Activated naive CD8-positive, alpha-beta T cell treated with anti-CD3 and anti-CD28 coated beads, Interleukin-2, amount 10 ng/mL, durations not matched to agents 7 days and 5 days (primary cell): ENCODE measurements around the gene ITPR3. TPM values are rescaled to one million over a fixed set of nuclear protein-coding genes. Genes with fewer than 3 reads are reported as not detected.
"Not testable (repeated sequence)": the region's sequence is repeated elsewhere in the genome, so short reads cannot be mapped to it uniquely, and the experiment has no call there.

ENCODE experiments used
- ATAC-seq: fragments of 150-1000 bp; cut with Tn5 transposase; one replicate; pipeline ENCODE4 v1.10.0; 2021; ENCODE audit warnings: low read depth, moderate library complexity
- POLR2A ChIA-PET: fragments of 350-600 bp; sonication (Branson Sonifier 250); formaldehyde crosslinking; loops from one replicate; lab custom pipeline; 2021; ENCODE audit warnings: antibody characterized with exemption; lab: Charles Lee
- DNase-seq: peaks from one replicate; pipeline ENCODE4 v3.0.0; 2021
- H3K27ac Mint-ChIP-seq: one replicate; pipeline ENCODE4 v1.8.0; 2022; ENCODE audit warnings: mild to moderate bottlenecking, mixed read lengths
- H3K27me3 Mint-ChIP-seq: one replicate; pipeline ENCODE4 v1.8.0; 2022; ENCODE audit warnings: mild to moderate bottlenecking, moderate library complexity, mixed read lengths
- H3K36me3 Mint-ChIP-seq: one replicate; pipeline ENCODE4 v1.8.0; 2021; ENCODE audit warnings: mild to moderate bottlenecking, mixed read lengths
- H3K4me1 Mint-ChIP-seq: one replicate; pipeline ENCODE4 v1.8.0; 2021; ENCODE audit warnings: mixed read lengths
- H3K4me3 Mint-ChIP-seq: one replicate; pipeline ENCODE4 v1.8.0; 2022; ENCODE audit warnings: mild to moderate bottlenecking, moderate library complexity, mixed read lengths
- H3K9me3 Mint-ChIP-seq: one replicate; pipeline ENCODE4 v1.8.0; 2021; ENCODE audit warnings: mixed read lengths
- total RNA-seq, 2 experiments: library from RNA; stranded (reverse); gene quantifications; one replicate each; pipeline ENCODE4 v1.2.3, GENCODE V29; 2021

ITPR3 gene
- total RNA-seq, 2 experiments from 2014 or later = 61.4 to 61.8 TPM

DNA sequence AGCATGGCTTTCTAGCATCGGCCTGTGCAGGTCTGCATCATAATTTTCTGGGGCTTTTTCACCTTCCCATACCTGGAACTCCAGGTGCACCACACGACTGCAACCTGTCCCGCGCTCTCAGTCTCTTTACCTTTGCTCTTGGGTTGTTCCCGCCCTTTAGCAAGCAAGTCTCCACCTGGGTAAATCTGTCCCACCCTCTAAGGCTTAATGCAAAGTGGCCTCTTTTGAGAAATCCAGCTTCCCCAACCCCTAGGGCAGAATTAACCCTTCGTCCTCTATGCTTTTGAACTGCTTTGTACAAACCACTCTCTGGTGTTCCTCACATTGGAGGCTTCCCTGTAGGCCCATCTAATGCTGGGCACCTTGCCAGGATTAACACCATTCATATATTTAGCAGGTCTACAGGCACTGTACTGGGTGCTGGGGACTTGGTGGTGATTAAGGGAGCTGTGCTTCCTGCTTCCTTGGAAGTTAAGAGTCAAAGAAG, 2.8 kb downstream of the ITPR3 start:
- POLR2A ChIA-PET = no interaction called here
- Mint-ChIP-seq H3K27me3 (no peaks in the 10 kb centered on the region), H3K4me1 (peaks cover 46% of the 10 kb centered on the region), H3K9me3 (no peaks in the 10 kb centered on the region), H3K4me3 (peak overlapping the region; percentile 88), H3K36me3 (peaks cover 9% of the 10 kb centered on the region), H3K27ac (no peak overlapping the region)
- ATAC-seq (no peak), DNase-seq (no peak)

DNA sequence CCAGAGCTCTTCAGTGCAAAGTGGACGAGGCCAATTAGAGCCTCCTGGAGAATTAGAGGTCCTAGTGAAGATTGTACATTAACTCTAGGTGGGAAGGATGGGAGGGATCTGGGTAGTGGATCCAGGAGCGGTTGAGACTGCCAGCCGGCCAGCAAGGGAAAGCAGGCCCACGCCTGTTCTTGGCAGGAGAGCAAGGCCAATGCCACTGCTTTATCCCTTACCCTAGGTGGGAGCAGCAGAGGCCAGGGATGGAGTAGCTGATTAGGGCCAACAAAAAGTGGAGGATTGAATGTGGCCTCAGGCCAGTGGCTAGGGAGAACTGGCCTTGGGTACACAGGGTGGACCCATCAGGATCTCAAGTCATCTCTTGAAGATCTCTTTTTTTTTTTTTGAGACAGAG, 3.7 kb downstream of the ITPR3 start:
- H3K9me3 Mint-ChIP-seq = no peaks in the 10 kb centered on the region
- POLR2A ChIA-PET = interaction anchor here (0.7 kb wide), 1 partner anchor 12 kb away, joined by 5 read pairs; no protein-coding TSS in a partner anchor
- H3K4me1 Mint-ChIP-seq = peaks cover 40% of the 10 kb centered on the region
- no peak overlapping the region for H3K27ac Mint-ChIP-seq
- H3K4me3 Mint-ChIP-seq = no peak overlapping the region
- ATAC-seq (no peak), DNase-seq (no peak)
- H3K36me3 Mint-ChIP-seq = peaks cover 9% of the 10 kb centered on the region
- no peaks in the 10 kb centered on the region for H3K27me3 Mint-ChIP-seq

DNA sequence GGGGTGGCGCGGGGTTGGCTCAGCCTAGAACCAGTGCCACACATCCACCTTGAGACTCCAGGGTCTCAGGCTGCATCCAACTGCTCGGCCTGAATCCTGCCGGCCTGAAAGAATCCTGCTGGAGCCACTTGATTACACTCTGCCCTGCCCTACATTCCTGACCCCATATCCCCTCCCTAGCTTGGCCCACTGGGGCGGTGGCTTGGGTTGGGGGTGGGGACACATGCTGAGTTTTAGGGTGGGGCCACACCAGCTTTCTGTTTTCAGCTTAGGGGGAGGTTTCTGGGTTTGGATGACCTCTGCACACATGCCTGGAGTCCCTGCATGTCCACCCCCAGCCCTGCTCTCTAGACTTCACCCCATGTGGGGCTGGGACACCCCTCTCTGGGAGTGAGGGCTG, 6.8 kb downstream of the ITPR3 start:
- Mint-ChIP-seq H3K36me3 (peaks cover 13% of the 10 kb centered on the region), H3K4me1 (peaks cover 47% of the 10 kb centered on the region), H3K27ac (no peak overlapping the region), H3K4me3 (no peak overlapping the region), H3K27me3 (no peaks in the 10 kb centered on the region), H3K9me3 (no peaks in the 10 kb centered on the region)
- POLR2A ChIA-PET = no interaction called here
- no peak for ATAC-seq
- DNase-seq = no peak

DNA sequence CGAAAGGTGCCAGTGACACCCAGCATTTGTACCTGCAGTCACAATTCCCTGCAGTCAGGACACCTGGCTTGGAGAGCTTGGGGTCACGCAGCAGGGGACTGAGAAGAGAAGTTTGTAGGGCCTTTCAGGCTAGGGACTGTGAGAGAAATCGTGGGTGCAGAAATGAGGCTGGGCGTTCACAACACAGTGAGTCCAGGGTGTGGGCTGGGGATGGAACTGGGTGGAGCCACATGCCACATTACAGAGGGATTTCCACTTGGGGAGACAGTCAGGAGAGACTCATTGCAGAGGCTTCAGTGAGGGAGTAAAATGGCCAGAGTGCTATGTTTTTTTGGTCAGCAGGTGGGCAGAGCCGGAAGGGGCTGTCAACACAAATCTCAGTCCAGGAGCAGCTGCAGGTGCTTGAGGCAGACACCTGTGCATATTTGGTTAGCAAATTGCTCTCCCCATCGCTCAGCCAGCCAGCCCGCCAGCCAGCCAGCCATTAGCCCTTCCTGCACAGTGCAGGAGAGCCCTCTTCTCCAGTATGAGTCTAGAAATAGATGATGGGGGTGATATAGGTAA, 7.4 kb downstream of the ITPR3 start:
- DNase-seq (no peak), ATAC-seq (no peak)
- Mint-ChIP-seq H3K27me3 (no peaks in the 10 kb centered on the region), H3K36me3 (peaks cover 14% of the 10 kb centered on the region), H3K27ac (no peak overlapping the region), H3K4me1 (peaks cover 46% of the 10 kb centered on the region), H3K4me3 (no peak overlapping the region), H3K9me3 (no peaks in the 10 kb centered on the region)
- POLR2A ChIA-PET = no interaction called here

DNA sequence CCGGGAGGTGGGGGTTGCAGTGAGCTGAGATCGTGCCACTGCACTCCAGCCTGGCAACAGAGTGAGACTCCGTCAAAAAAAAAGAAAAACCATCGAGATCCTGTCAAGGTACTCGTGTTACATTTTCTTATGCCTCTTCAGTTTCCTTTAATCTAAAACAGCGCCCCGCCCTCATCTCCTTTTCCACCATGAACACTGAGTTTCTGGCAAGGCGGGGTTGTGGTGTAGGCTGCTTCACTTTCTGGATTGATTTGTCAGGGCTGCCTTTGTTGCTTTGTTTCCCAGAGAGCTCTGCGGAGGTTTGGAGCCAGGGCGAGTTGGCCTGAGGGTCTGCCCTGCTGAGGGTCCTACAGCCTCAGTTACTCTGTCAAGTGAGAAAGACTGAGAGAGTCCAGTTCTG, 8.9 kb downstream of the ITPR3 start:
- POLR2A ChIA-PET = interaction anchor here (1.5 kb wide), 1 partner anchor 8 kb away, joined by 3 read pairs; the partner anchor contains the start of gene ITPR3
- no peaks in the 10 kb centered on the region for H3K9me3 Mint-ChIP-seq
- H3K4me1 Mint-ChIP-seq = peaks cover 40% of the 10 kb centered on the region
- no peaks in the 10 kb centered on the region for H3K27me3 Mint-ChIP-seq
- peaks cover 13% of the 10 kb centered on the region for H3K36me3 Mint-ChIP-seq
- DNase-seq (no peak), ATAC-seq (no peak)
- H3K4me3 Mint-ChIP-seq = no peak overlapping the region
- no peak overlapping the region for H3K27ac Mint-ChIP-seq

DNA sequence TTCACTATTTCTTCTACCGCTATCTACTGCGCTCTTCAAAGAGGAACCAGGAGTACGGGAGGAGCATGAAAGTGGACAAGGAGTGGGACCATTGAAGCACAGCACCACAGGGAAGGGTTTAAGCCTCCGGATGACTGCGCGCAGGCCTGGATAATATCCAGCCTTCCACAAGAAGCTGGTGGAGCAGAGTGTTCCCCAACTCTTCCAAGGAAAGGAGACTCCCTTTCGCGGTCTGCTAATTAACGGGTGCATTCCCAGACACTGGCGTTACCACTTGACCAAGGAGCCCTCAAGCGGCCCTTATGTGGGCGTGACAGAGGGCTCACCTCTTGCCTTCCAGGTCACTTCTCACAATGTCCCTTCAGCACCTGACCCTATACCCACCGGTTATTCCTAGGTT, 10.4 kb downstream of the ITPR3 start:
- DNase-seq = not testable (repeated sequence)
- peaks cover 42% of the 10 kb centered on the region for H3K4me1 Mint-ChIP-seq

DNA sequence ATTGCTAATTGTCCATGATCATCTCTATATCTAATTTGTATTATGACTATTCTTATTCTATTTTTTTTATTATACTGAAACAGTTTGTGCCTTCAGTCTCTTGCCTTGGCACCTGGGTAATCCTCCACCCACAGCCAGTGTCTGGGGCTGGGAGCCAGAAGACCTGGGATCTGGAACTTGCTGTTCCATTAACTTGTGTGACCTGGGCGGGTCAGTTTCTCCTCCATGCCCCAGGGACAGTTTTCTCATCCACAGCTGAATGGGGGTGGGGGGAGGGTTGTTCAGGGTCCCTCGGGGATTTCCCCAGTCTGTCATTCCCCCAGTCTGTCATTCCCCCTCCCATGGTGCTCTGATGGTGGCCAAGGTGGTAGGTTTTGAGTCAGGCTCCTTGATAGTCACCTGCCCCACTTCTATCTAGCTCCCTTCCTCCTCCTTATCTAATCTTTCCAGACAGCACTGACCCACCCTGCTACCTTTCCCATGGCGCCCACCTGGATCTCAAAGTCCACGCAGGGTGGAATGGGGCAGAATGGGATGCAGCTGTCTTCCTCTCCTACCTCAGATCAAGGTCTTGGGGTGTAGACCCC, 10.9 kb downstream of the ITPR3 start:
- no peak for DNase-seq
- no peak overlapping the region for H3K4me3 Mint-ChIP-seq
- peaks cover 16% of the 10 kb centered on the region for H3K36me3 Mint-ChIP-seq
- no peaks in the 10 kb centered on the region for H3K27me3 Mint-ChIP-seq
- no peaks in the 10 kb centered on the region for H3K9me3 Mint-ChIP-seq
- H3K27ac Mint-ChIP-seq = no peak overlapping the region
- peaks cover 45% of the 10 kb centered on the region for H3K4me1 Mint-ChIP-seq
- ATAC-seq = no peak
- POLR2A ChIA-PET = interaction anchor here (4.6 kb wide), 1 partner anchor 10 kb away, joined by 25 read pairs; the partner anchor contains the start of gene ITPR3

More for the DNA sequence above, 10.4 kb downstream of the ITPR3 start:
- peaks cover 16% of the 10 kb centered on the region for H3K36me3 Mint-ChIP-seq
- POLR2A ChIA-PET = interaction anchor here (4.6 kb wide), 1 partner anchor 10 kb away, joined by 25 read pairs; the partner anchor contains the start of gene ITPR3
- H3K9me3 Mint-ChIP-seq, H3K27me3 Mint-ChIP-seq, ATAC-seq, H3K4me3 Mint-ChIP-seq, H3K27ac Mint-ChIP-seq: not testable (repeated sequence)

DNA sequence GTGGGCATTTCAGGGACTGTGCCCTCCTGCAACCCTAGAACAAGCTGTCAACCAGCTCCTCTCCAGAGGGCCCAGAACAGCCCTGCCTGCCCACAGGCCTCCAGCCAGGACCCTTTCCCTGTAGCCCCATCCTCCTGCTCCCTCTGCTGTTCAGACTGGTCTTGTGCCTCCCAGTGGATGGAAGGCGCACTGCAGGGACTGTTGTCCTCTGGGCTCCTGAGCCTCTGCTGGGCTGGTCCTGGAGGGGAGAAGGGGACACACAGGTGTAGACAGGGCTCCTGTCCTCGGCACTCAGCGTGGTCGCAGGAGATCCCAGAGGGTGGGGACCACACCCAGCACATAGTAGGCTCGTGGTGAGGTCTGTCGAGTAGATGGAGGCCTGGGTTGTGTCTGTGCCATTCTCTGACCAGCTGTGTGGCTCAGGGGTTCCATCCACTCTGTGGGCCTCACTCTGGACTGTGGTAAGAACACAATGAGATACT, 11.5 kb downstream of the ITPR3 start:
- DNase-seq (peak; percentile 69), ATAC-seq (peak; percentile 41)
- Mint-ChIP-seq H3K4me1 (peaks cover 44% of the 10 kb centered on the region), H3K4me3 (peak overlapping the region; percentile 71), H3K36me3 (peaks cover 16% of the 10 kb centered on the region), H3K27ac (peak overlapping the region; percentile 67), H3K27me3 (no peaks in the 10 kb centered on the region), H3K9me3 (no peaks in the 10 kb centered on the region)
- POLR2A ChIA-PET = interaction anchor here (4.6 kb wide), 1 partner anchor 11 kb away, joined by 25 read pairs; the partner anchor contains the start of gene ITPR3

DNA sequence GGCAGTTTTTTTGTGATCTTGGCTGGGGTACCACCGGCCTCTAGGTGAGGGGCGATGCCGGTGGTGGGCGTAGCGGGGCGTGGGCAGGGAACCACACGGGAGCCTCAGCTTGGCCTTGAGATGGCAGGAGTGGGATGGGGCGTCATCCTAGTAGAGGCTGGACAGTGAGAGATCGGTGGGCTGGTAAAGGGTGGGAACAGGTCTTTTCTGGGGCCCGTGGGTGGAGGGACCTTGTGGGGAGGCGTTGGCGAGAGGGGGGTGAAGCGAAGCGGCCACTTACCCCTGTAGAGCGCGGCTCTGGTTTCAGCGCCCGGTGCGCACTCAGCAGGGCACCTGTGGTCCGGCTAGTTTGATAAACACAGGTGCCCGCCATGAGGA, 12.0 kb downstream of the ITPR3 start:
- H3K27ac Mint-ChIP-seq = peak overlapping the region; percentile 67
- no peaks in the 10 kb centered on the region for H3K9me3 Mint-ChIP-seq
- no peaks in the 10 kb centered on the region for H3K27me3 Mint-ChIP-seq
- ATAC-seq = no peak
- POLR2A ChIA-PET = interaction anchor here (4.6 kb wide), 1 partner anchor 11 kb away, joined by 25 read pairs; the partner anchor contains the start of gene ITPR3
- DNase-seq = no peak
- H3K4me1 Mint-ChIP-seq = peaks cover 45% of the 10 kb centered on the region
- H3K36me3 Mint-ChIP-seq = peaks cover 16% of the 10 kb centered on the region
- peak overlapping the region; percentile 71 for H3K4me3 Mint-ChIP-seq

DNA sequence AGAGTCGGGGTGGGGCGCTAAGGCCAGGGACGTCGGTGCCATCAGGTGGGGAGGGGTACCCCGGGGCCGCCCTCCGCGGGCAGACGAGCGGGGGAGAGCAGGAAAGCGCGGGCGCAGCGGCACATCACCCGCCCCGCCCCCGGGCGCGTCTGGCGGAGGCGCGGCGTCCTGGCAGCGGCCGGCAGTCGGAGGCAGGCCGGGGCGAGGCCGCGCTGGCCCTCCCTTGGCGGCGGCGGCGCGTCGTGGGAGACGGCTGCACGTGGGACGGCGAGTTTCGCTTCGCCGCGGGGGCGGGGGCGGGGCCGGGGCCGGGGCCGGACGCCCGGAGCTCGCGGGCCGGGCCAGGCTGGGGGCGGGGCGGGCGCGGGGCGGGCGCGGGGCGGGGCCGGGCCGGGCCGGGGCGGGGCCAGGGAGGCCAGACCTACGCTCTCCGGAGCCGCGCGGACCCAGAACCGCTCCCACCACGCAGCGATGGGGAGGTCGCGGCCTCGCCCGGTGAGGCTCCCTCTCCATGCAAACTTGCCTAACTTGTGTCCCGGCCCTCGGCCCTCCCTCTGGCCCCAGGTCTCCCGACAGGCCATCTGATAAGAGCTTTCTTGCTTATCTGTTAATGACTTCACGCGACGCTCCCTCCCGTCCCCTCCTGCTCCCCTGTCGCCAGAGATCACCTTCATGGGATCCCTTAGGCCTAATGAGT, 12.5 kb downstream of the ITPR3 start:
- peaks cover 42% of the 10 kb centered on the region for H3K4me1 Mint-ChIP-seq
- no peaks in the 10 kb centered on the region for H3K27me3 Mint-ChIP-seq
- DNase-seq = peak; percentile 77
- peaks cover 16% of the 10 kb centered on the region for H3K36me3 Mint-ChIP-seq
- peak; percentile 77 for ATAC-seq
- no peaks in the 10 kb centered on the region for H3K9me3 Mint-ChIP-seq
- POLR2A ChIA-PET = interaction anchor here (1.0 to 4.6 kb wide), 3 partner anchors 12 to 54 kb away, joined by 3 to 25 read pairs (median 3); partner anchors contain the start of genes BAK1 and ITPR3
- peak overlapping the region; percentile 67 for H3K27ac Mint-ChIP-seq
- H3K4me3 Mint-ChIP-seq = peak overlapping the region; percentile 87

DNA sequence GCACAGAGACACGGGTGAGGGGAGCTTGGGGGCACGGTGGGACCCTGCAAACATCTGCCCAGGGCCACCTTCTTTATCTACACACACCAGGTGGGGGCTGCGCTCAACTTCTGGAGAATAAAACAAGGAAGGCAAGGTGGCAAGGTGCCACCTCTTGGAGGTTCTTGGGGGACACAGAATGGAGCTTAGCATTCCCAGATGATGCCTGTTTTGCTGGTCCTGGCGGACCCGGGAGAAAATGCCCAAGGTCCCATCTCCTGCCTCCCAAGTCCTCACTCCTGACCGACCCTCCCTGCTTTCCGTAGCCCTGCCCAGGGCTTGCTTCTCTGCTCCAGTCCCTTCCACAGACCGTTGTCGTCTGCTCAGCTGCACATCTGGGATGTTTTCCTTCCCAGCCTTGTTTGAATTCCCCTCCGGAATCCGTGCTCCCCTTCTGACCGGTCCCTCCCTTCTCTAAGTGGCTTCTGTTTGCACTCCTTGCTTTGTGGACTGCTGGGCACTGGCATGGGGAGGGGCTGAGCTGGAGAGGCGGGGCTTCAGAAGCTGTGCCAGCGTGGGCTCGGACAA, 13.1 kb downstream of the ITPR3 start:
- H3K4me1 Mint-ChIP-seq = peaks cover 43% of the 10 kb centered on the region
- H3K27ac Mint-ChIP-seq = peak overlapping the region; percentile 53

DNA sequence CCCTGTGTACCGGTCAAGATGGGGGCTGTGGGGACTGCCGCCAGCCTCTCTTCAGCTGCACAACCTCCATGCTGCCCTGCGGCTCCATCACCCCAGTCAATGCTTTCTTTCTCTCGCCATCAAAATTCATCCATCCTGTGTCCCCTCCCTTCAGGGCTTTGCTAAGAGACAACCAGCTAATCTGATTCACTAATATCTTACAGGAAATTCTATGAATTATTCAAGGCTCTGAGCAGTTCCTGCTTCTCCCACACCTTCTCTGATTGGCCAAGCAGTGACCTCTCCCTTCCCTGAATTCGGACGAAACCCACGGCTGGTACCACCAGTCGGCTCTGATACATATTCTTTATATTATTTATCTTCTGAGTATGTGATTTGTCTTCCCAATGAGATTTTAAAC, 13.8 kb downstream of the ITPR3 start:
- DNase-seq (no peak), ATAC-seq (no peak)
- Mint-ChIP-seq H3K36me3 (peaks cover 16% of the 10 kb centered on the region), H3K4me3 (peak overlapping the region; percentile 20), H3K27me3 (no peaks in the 10 kb centered on the region), H3K4me1 (peaks cover 45% of the 10 kb centered on the region), H3K27ac (no peak overlapping the region), H3K9me3 (no peaks in the 10 kb centered on the region)
- POLR2A ChIA-PET = interaction anchor here (1.1 to 4.6 kb wide), 3 partner anchors 13 to 60 kb away, joined by 3 to 25 read pairs (median 3); partner anchors contain the start of gene ITPR3

More for the DNA sequence above, 13.1 kb downstream of the ITPR3 start:
- no peaks in the 10 kb centered on the region for H3K27me3 Mint-ChIP-seq
- DNase-seq (no peak), ATAC-seq (no peak)
- H3K9me3 Mint-ChIP-seq = no peaks in the 10 kb centered on the region
- peaks cover 16% of the 10 kb centered on the region for H3K36me3 Mint-ChIP-seq
- H3K4me3 Mint-ChIP-seq = peak overlapping the region; percentile 87
- POLR2A ChIA-PET = interaction anchor here (1.0 to 4.6 kb wide), 3 partner anchors 13 to 54 kb away, joined by 3 to 25 read pairs (median 3); partner anchors contain the start of genes BAK1 and ITPR3

DNA sequence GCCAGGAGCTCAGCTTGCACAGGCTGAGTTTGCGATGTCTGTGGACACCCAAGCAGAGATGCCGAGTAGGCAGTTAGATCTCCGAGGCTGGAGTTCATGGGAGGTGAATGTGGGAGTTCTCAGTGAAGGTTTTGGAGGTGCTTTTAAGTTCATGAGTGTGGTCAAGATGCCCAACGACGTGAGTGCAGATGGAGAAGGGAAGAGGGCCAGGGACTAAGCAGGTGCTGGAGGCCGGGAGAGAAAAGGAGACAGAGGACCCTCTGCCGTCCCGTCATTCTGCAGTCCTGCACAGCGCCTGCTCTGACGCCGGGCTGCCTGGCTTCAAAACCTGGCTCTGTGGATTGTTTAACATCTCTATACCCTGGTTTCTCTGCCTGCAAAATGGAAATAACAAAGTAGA, 15.5 kb downstream of the ITPR3 start:
- no peak for DNase-seq
- Mint-ChIP-seq H3K4me1 (peaks cover 38% of the 10 kb centered on the region), H3K27ac (no peak overlapping the region), H3K4me3 (no peak overlapping the region), H3K36me3 (peaks cover 15% of the 10 kb centered on the region), H3K27me3 (no peaks in the 10 kb centered on the region), H3K9me3 (no peaks in the 10 kb centered on the region)
- ATAC-seq = no peak
- POLR2A ChIA-PET = interaction anchor here (0.6 kb wide), 1 partner anchor 11 kb away, joined by 5 read pairs; no protein-coding TSS in a partner anchor
